OCI-LY1 (cell line): ENCODE results near the gene SAYSD1.

ENCODE experiments used
- H2AFZ ChIP-seq: fragments of 200-600 bp; sonication (generic), shearing (Covaris generic); 2 replicates; pipeline ENCODE4 v1.6.0; 2014; ENCODE audit warnings: antibody characterized with exemption, mild to moderate bottlenecking, low read length
- H3F3A ChIP-seq: fragments of 200-600 bp; sonication (generic), shearing (Covaris generic); 2 replicates; pipeline ENCODE4 v1.6.0; 2014; ENCODE audit warnings: mild to moderate bottlenecking, antibody characterized with exemption, low read length, moderate library complexity; ENCODE audit not compliant: insufficient read depth
- H3K27ac ChIP-seq: fragments of 200-600 bp; sonication (generic); 2 replicates; pipeline ENCODE4 v1.5.1; 2014; ENCODE audit warnings: low read length, mixed run types, mild to moderate bottlenecking, low read depth; ENCODE audit not compliant: poor library complexity, severe bottlenecking
- H3K27me3 ChIP-seq: fragments of 200-600 bp; sonication (generic); 2 replicates; pipeline ENCODE4 v1.6.0; 2014; ENCODE audit warnings: antibody characterized with exemption, mild to moderate bottlenecking, low read length, moderate library complexity; ENCODE audit not compliant: insufficient read depth
- H3K36me3 ChIP-seq: fragments of 200-600 bp; sonication (generic); 2 replicates; pipeline ENCODE4 v1.6.1; 2014; ENCODE audit warnings: mild to moderate bottlenecking, antibody characterized with exemption, low read length, moderate library complexity, mixed read lengths; ENCODE audit not compliant: insufficient read depth
- H3K4me1 ChIP-seq: fragments of 200-600 bp; sonication (generic); 2 replicates; pipeline ENCODE4 v1.5.1; 2014; ENCODE audit warnings: mild to moderate bottlenecking, low read length, moderate library complexity; ENCODE audit not compliant: insufficient read depth, severe bottlenecking
- H3K4me2 ChIP-seq: fragments of 200-600 bp; sonication (generic), shearing (Covaris generic); 2 replicates; pipeline ENCODE4 v1.6.1; 2014; ENCODE audit warnings: low read length
- H3K4me3 ChIP-seq: fragments of 200-600 bp; sonication (generic); 2 replicates; pipeline ENCODE4 v1.5.1; 2014; ENCODE audit warnings: low read length, low read depth, mild to moderate bottlenecking, mixed read lengths; ENCODE audit not compliant: poor library complexity, severe bottlenecking
- H3K79me2 ChIP-seq: fragments of 200-600 bp; shearing (Covaris generic); 2 replicates; pipeline ENCODE4 v1.6.1; 2016; ENCODE audit warnings: mixed run types, low read length, mixed read lengths; ENCODE audit not compliant: insufficient read depth
- H3K9ac ChIP-seq: fragments of 200-600 bp; sonication (generic), shearing (Covaris generic); 2 replicates; pipeline ENCODE4 v1.6.1; 2014; ENCODE audit warnings: mild to moderate bottlenecking, low read length, mixed read lengths
- H3K9me2 ChIP-seq: fragments of 200-600 bp; sonication (generic), shearing (Covaris generic); 2 replicates; pipeline ENCODE4 v1.6.1; 2014; ENCODE audit warnings: low read depth, mild to moderate bottlenecking, low read length, mixed read lengths
- H3K9me3 ChIP-seq: fragments of 200-600 bp; shearing (Covaris generic); 2 replicates; pipeline ENCODE4 v1.6.1; 2014; ENCODE audit warnings: low read length, mixed read lengths
- H4K20me1 ChIP-seq: fragments of 200-600 bp; sonication (generic), shearing (Covaris generic); 2 replicates; pipeline ENCODE4 v1.6.0; 2016; ENCODE audit warnings: mild to moderate bottlenecking, low read length; ENCODE audit not compliant: insufficient read depth
- EZH2 ChIP-seq: fragments of 200-600 bp; sonication (generic), shearing (Covaris generic); IDR thresholded peaks from 2 replicates; pipeline ENCODE4 v1.8.0; 2017; ENCODE audit warnings: borderline replicate concordance, mixed run types, mild to moderate bottlenecking, antibody characterized with exemption, low read length, moderate library complexity, mixed read lengths
- TF ChIP-seq, protein P1 (sequence below): fragments of 200-600 bp; sonication (generic), shearing (Covaris generic); IDR thresholded peaks from 2 replicates; pipeline ENCODE4 v1.5.1; 2017; ENCODE audit warnings: mild to moderate bottlenecking, antibody characterized with exemption, low read length, moderate library complexity, mixed read lengths

SAYSD1 gene

DNA sequence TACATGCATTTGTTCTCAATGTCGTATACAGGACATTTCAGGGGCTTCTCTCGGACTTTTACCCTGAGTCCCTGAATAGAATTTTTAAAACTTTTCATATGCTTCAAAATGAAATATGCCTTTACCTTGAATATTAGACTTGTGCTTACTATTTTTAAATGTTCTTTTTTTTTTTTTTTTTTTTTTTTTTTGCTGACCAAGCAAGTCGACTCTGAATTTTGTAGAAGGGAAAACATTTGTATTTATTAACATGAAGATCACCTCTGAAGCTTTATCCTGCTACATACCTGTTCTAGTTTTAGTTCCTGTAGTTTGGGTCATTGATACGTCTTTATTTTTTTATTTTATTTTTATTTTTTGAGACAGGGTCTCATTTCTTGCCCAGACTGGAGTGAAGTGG lies 39.7 kb upstream of the SAYSD1 start:
- Histone ChIP-seq H3K9me2 (no peaks in the 10 kb centered on the region), H3K4me2 (no peak overlapping the region), H3K27me3 (no peaks in the 10 kb centered on the region)

DNA sequence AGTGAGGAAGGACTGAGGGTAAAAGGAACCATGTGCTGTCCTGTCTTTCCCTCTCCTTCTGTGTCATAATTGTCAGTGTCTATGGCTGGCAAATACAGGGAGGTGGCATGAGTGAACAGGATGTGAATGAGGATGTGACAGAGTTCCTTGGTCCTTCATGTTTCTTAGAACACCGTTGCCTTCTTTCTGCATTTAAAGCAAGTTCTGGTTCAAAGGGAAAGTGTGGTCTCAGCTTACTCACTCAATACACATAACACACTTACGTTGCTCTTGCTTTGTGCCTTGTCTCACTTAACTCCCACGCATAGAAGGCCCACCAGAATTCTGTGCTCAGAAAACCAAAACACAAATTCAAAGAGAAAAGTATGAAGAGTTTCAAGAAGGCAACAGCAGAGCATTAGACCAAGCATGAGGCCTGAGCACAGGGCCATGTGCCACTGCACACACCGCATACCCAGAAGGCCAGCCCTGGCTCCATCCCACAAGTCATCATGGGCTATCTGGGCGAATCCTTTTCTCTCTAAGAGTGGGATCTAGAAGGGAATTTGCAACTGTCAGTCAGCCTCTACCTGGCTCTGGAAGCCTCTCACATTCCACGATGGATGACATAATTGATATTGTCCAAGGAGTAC lies 38.9 kb upstream of the SAYSD1 start:
- no peaks in the 10 kb centered on the region for H3K27me3 ChIP-seq

More for the DNA sequence above, 39.7 kb upstream of the SAYSD1 start:
- Histone ChIP-seq H3K79me2 (no peaks in the 10 kb centered on the region), H3F3A (no peaks in the 10 kb centered on the region), H3K9ac (no peak overlapping the region), H2AFZ (no peak overlapping the region), H3K4me3 (no peak overlapping the region), H3K36me3 (no peaks in the 10 kb centered on the region), H4K20me1 (no peaks in the 10 kb centered on the region), H3K27ac (no peak overlapping the region), H3K9me3 (no peaks in the 10 kb centered on the region), H3K4me1 (no peaks in the 10 kb centered on the region)
- TF ChIP-seq, protein P1, sequence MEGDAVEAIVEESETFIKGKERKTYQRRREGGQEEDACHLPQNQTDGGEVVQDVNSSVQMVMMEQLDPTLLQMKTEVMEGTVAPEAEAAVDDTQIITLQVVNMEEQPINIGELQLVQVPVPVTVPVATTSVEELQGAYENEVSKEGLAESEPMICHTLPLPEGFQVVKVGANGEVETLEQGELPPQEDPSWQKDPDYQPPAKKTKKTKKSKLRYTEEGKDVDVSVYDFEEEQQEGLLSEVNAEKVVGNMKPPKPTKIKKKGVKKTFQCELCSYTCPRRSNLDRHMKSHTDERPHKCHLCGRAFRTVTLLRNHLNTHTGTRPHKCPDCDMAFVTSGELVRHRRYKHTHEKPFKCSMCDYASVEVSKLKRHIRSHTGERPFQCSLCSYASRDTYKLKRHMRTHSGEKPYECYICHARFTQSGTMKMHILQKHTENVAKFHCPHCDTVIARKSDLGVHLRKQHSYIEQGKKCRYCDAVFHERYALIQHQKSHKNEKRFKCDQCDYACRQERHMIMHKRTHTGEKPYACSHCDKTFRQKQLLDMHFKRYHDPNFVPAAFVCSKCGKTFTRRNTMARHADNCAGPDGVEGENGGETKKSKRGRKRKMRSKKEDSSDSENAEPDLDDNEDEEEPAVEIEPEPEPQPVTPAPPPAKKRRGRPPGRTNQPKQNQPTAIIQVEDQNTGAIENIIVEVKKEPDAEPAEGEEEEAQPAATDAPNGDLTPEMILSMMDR, result no peak
- no peak for TF ChIP-seq EZH2

DNA sequence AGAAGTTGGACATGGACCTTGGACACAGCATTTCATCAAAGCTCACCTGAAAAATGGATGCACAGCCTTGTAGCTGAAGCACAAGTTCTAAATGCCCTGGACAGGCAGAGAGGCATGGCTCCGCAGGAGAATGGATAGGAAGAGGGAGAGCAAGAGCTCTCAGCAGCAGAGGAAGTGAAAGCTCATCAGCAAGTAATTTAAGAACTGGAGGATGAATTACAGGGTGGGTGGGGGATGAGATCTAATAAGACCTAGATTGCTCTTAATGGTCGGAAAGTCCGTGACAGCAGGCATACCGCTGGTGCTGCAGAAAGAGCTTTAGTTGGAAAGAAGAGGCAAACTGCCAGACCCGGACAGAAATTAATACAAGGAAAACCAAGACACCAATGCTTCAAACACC lies 37.3 kb upstream of the SAYSD1 start:
- Histone ChIP-seq H3K4me1 (no peaks in the 10 kb centered on the region), H3F3A (no peaks in the 10 kb centered on the region), H3K79me2 (no peaks in the 10 kb centered on the region), H2AFZ (no peak overlapping the region), H3K9ac (no peak overlapping the region), H3K9me3 (no peaks in the 10 kb centered on the region), H4K20me1 (no peaks in the 10 kb centered on the region), H3K4me2 (no peak overlapping the region), H3K27ac (no peak overlapping the region), H3K9me2 (no peaks in the 10 kb centered on the region), H3K4me3 (no peak overlapping the region), H3K27me3 (no peaks in the 10 kb centered on the region), H3K36me3 (no peaks in the 10 kb centered on the region)
- TF ChIP-seq, protein P1, result no peak
- TF ChIP-seq EZH2, result no peak

More for the DNA sequence above, 38.9 kb upstream of the SAYSD1 start:
- Histone ChIP-seq H2AFZ (no peak overlapping the region), H4K20me1 (no peaks in the 10 kb centered on the region), H3K36me3 (no peaks in the 10 kb centered on the region), H3K9ac (no peak overlapping the region), H3K79me2 (no peaks in the 10 kb centered on the region), H3K27ac (no peak overlapping the region), H3K4me3 (no peak overlapping the region), H3K4me1 (no peaks in the 10 kb centered on the region), H3K4me2 (no peak overlapping the region), H3K9me3 (no peaks in the 10 kb centered on the region), H3F3A (no peaks in the 10 kb centered on the region), H3K9me2 (no peaks in the 10 kb centered on the region)
- TF ChIP-seq, protein P1, result no peak
- no peak for TF ChIP-seq EZH2
